GM18499 (cell line): ENCODE measurements around the gene LARP4B.

Experiments used
- ATAC-seq: cut with Tn5 transposase; IDR thresholded peaks from one replicate; pipeline ENCODE4 v1.9.1; 2021; ENCODE audit warnings: moderate number of reproducible peaks; ENCODE audit not compliant: insufficient read depth, unreplicated experiment

The LARP4B gene

GRCh38 chr10:813286-813685 is 118.2 kb downstream of the LARP4B start:
- no peak for ATAC-seq

- no peak for ATAC-seq
These were observed 118.7 kb downstream of the LARP4B start for GRCh38 chr10:812787-813186.

GRCh38 chr10:811379-812175 is 119.9 kb downstream of the LARP4B start:
- no peak for ATAC-seq

- no peak for ATAC-seq
These were observed 121.1 kb downstream of the LARP4B start for GRCh38 chr10:810351-810846.

- ATAC-seq, result no peak
These were observed 121.7 kb downstream of the LARP4B start for GRCh38 chr10:809671-810350.

- ATAC-seq, result no peak
These were observed 123.5 kb downstream of the LARP4B start for GRCh38 chr10:807958-808353.

GRCh38 chr10:807163-807957 is 124.1 kb downstream of the LARP4B start:
- no peak for ATAC-seq

- ATAC-seq, result no peak
These were observed 124.9 kb downstream of the LARP4B start for GRCh38 chr10:806451-807162.

- ATAC-seq, result no peak
These were observed 125.7 kb downstream of the LARP4B start for GRCh38 chr10:805620-806305.

GRCh38 chr10:804787-805619 is 126.5 kb downstream of the LARP4B start:
- ATAC-seq, result no peak

- no peak for ATAC-seq
These were observed 127.2 kb downstream of the LARP4B start for GRCh38 chr10:804191-804781.

- ATAC-seq, result no peak
These were observed 128.3 kb downstream of the LARP4B start for GRCh38 chr10:803041-803741.

- ATAC-seq, result no peak
These were observed 129.0 kb downstream of the LARP4B start for GRCh38 chr10:802506-802905.

- ATAC-seq, result no peak
These were observed 134.3 kb downstream of the LARP4B start for GRCh38 chr10:797179-797578.

GRCh38 chr10:796233-796632 is 135.3 kb downstream of the LARP4B start:
- no peak for ATAC-seq

- ATAC-seq, result no peak
These were observed 137.0 kb downstream of the LARP4B start for GRCh38 chr10:794382-794956.

- no peak for ATAC-seq
These were observed 138.8 kb downstream of the LARP4B start for GRCh38 chr10:792792-793100.
